HL-60 (cell line): ENCODE data around the gene DHRS12.

Source experiments
- POLR2AphosphoS5 ChIP-seq: IDR thresholded peaks from 2 replicates; pipeline ENCODE4 v1.6.1; 2012; ENCODE audit warnings: low read depth
- SPI1 ChIP-seq: IDR thresholded peaks from 2 replicates; pipeline ENCODE4 v1.6.1; 2012; ENCODE audit warnings: low read depth, mild to moderate bottlenecking, borderline replicate concordance
- TF ChIP-seq, protein P1 (sequence below): IDR thresholded peaks from one replicate; pipeline ENCODE4 v1.5.1; 2011; ENCODE audit warnings: low read length, control low read depth, inconsistent platforms; ENCODE audit not compliant: insufficient read depth

- TF ChIP-seq, protein P1, sequence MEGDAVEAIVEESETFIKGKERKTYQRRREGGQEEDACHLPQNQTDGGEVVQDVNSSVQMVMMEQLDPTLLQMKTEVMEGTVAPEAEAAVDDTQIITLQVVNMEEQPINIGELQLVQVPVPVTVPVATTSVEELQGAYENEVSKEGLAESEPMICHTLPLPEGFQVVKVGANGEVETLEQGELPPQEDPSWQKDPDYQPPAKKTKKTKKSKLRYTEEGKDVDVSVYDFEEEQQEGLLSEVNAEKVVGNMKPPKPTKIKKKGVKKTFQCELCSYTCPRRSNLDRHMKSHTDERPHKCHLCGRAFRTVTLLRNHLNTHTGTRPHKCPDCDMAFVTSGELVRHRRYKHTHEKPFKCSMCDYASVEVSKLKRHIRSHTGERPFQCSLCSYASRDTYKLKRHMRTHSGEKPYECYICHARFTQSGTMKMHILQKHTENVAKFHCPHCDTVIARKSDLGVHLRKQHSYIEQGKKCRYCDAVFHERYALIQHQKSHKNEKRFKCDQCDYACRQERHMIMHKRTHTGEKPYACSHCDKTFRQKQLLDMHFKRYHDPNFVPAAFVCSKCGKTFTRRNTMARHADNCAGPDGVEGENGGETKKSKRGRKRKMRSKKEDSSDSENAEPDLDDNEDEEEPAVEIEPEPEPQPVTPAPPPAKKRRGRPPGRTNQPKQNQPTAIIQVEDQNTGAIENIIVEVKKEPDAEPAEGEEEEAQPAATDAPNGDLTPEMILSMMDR: no peak
- TF ChIP-seq POLR2AphosphoS5 (no peak), SPI1 (no peak)
These were observed 19.9 kb downstream of the DHRS12 start for GRCh38 chr13:51784097-51784496.
